Fibroblast of lung (primary cell): ENCODE measurements around the gene CISH. TPM values are rescaled to one million over a fixed set of nuclear protein-coding genes. Genes with fewer than 3 reads are reported as not detected.

Source experiments
- DNase-seq, 2 donors: peaks; one replicate each; pipeline versions ENCODE4 v3.0.0 to v3.0.0-alpha.2; 2010; ENCODE audit warnings: low read depth in 2 of 2
- H2AFZ ChIP-seq: 2 replicates; pipeline ENCODE4 v1.5.1; 2012; ENCODE audit warnings: low read length, control low read depth, inconsistent platforms
- H3K27ac ChIP-seq: 2 replicates; pipeline ENCODE4 v1.5.1; 2011; ENCODE audit warnings: low read length, control low read depth; ENCODE audit not compliant: insufficient read depth
- H3K27me3 ChIP-seq: 2 replicates; pipeline ENCODE4 v1.5.1; 2011; ENCODE audit warnings: mild to moderate bottlenecking, low read length; ENCODE audit not compliant: control insufficient read depth, insufficient read depth
- H3K36me3 ChIP-seq: 2 replicates; pipeline ENCODE4 v1.5.1; 2011; ENCODE audit warnings: low read length; ENCODE audit not compliant: control insufficient read depth, insufficient read depth
- H3K4me1 ChIP-seq: 2 replicates; pipeline ENCODE4 v1.5.1; 2011; ENCODE audit warnings: low read length; ENCODE audit not compliant: control insufficient read depth, insufficient read depth; ENCODE audit errors: extremely low read depth
- H3K4me2 ChIP-seq: 2 replicates; pipeline ENCODE4 v1.5.1; 2011; ENCODE audit warnings: low read length, control low read depth; ENCODE audit not compliant: insufficient read depth; ENCODE audit errors: extremely low read depth
- H3K4me3 ChIP-seq, 4 experiments: fragments of 200-600 bp in 1 of 4; sonication (generic) in 1 of 4; replicated peaks in 1 of 4; 2 replicates each; pipeline ENCODE4 v1.5.1; 2011 to 2016; ENCODE audit warnings: low read length in 4 of 4, low read depth in 3 of 4, mild to moderate bottlenecking in 3 of 4, control low read depth in 2 of 4, inconsistent platforms in 1 of 4, mixed read lengths in 1 of 4; ENCODE audit not compliant: insufficient read depth in 1 of 4; ENCODE audit errors: control extremely low read depth in 1 of 4
- H3K79me2 ChIP-seq: 2 replicates; pipeline ENCODE4 v1.5.1; 2012; ENCODE audit warnings: mild to moderate bottlenecking, low read length, inconsistent platforms; ENCODE audit not compliant: control insufficient read depth, insufficient read depth
- H3K9ac ChIP-seq: 2 replicates; pipeline ENCODE4 v1.5.1; 2011; ENCODE audit warnings: mild to moderate bottlenecking, low read length, control low read depth; ENCODE audit not compliant: insufficient read depth
- H3K9me3 ChIP-seq: 2 replicates; pipeline ENCODE4 v1.5.1; 2012; ENCODE audit warnings: low read depth, low read length; ENCODE audit not compliant: control insufficient read depth, insufficient read depth
- H4K20me1 ChIP-seq: 2 replicates; pipeline ENCODE4 v1.5.1; 2011; ENCODE audit warnings: low read length; ENCODE audit not compliant: control insufficient read depth, insufficient read depth; ENCODE audit errors: extremely low read depth
- CTCF ChIP-seq, 2 donors: IDR thresholded peaks in 1 of 2; conservative IDR thresholded peaks in 1 of 2; 1 replicate in 1 of 2; 2 replicates in 1 of 2; pipeline ENCODE4 v1.5.1; 2011 to 2012; ENCODE audit warnings: low read length in 2 of 2, control low read depth in 1 of 2, inconsistent platforms in 1 of 2, low read depth in 1 of 2, mild to moderate bottlenecking in 1 of 2
- EZH2 ChIP-seq: IDR thresholded peaks from 2 replicates; pipeline ENCODE4 v1.5.1; 2012; ENCODE audit warnings: low read length, control low read depth, mild to moderate bottlenecking; ENCODE audit errors: missing control alignments
- polyA plus RNA-seq, 2 donors: library from polyadenylated mRNA; depleted of rRNA in 1 of 2; stranded (reverse) in 1 of 2; unstranded in 1 of 2; fragments of >200 nt; gene quantifications; 2 replicates each; pipeline ENCODE4 v1.2.1, GENCODE V29; 2011 to 2012; ENCODE audit warnings: missing spikeins in 1 of 2
- total RNA-seq: library from RNA; depleted of rRNA; stranded (reverse); fragments of >200 nt; gene quantifications from 2 replicates; pipeline ENCODE4 v1.2.1, GENCODE V29; 2014

The CISH gene
- total and polyA plus RNA-seq, 2 donors (not counting 1 experiment from before 2014, with no cell fraction given) = 0.99 to 1.9 TPM

GRCh38 chr3:50628601-50629000 lies 17.0 kb upstream of the CISH start:
- Histone ChIP-seq H3K9ac (no peak overlapping the region), H3K9me3 (no peaks in the 10 kb centered on the region), H3K79me2 (no peaks in the 10 kb centered on the region), H3K27me3 (no peaks in the 10 kb centered on the region), H3K36me3 (no peaks in the 10 kb centered on the region), H3K27ac (no peak overlapping the region), H2AFZ (no peak overlapping the region), H3K4me2 (no peak overlapping the region), H3K4me3 (no peak overlapping the region), H3K4me1 (peaks cover 8% of the 10 kb centered on the region), H4K20me1 (no peaks in the 10 kb centered on the region)
- no peak for DNase-seq
- TF ChIP-seq CTCF (conservative IDR thresholded peaks at IDR 0.05 in 1 of 2, IDR thresholded peaks at IDR 0.05 in 1 of 2; ENCODE audit: low read depth in 1 of 2, low read length in 2 of 2) (no peak), EZH2 (no peak)

GRCh38 chr3:50627407-50628051 lies 16.0 kb upstream of the CISH start:
- Histone ChIP-seq H3K79me2 (no peaks in the 10 kb centered on the region), H2AFZ (no peak overlapping the region), H3K9ac (no peak overlapping the region), H3K9me3 (no peaks in the 10 kb centered on the region), H3K4me2 (peak overlapping the region; percentile 37), H3K4me3 (no peak overlapping the region), H3K27me3 (no peaks in the 10 kb centered on the region), H3K27ac (peak overlapping the region; percentile 40), H3K4me1 (peaks cover 8% of the 10 kb centered on the region), H4K20me1 (no peaks in the 10 kb centered on the region), H3K36me3 (no peaks in the 10 kb centered on the region)
- TF ChIP-seq CTCF (conservative IDR thresholded peaks at IDR 0.05 in 1 of 2, IDR thresholded peaks at IDR 0.05 in 1 of 2; ENCODE audit: low read depth in 1 of 2, low read length in 2 of 2) (peak; percentile 31 to 41), EZH2 (no peak)
- DNase-seq = peak; percentile 67 to 79

- Histone ChIP-seq H3K4me3 (no peak overlapping the region), H3K79me2 (no peaks in the 10 kb centered on the region), H4K20me1 (no peaks in the 10 kb centered on the region)
Observed at GRCh38 chr3:50626401-50626800, 14.8 kb upstream of the CISH start.

More at GRCh38 chr3:50626401-50626800, 14.8 kb upstream of the CISH start:
- no peaks in the 10 kb centered on the region for H3K9me3 ChIP-seq
- TF ChIP-seq CTCF (conservative IDR thresholded peaks at IDR 0.05 in 1 of 2, IDR thresholded peaks at IDR 0.05 in 1 of 2; ENCODE audit: low read depth in 1 of 2, low read length in 2 of 2) (no peak), EZH2 (no peak)
- no peaks in the 10 kb centered on the region for H3K36me3 ChIP-seq
- H3K4me1 ChIP-seq = peaks cover 8% of the 10 kb centered on the region
- H3K27me3 ChIP-seq = no peaks in the 10 kb centered on the region
- no peak overlapping the region for H3K27ac ChIP-seq
- no peak for DNase-seq
- H3K9ac ChIP-seq = no peak overlapping the region
- H3K4me2 ChIP-seq = no peak overlapping the region
- no peak overlapping the region for H2AFZ ChIP-seq
